ENCODE data around the gene FNDC3B.

FNDC3B gene

DNA sequence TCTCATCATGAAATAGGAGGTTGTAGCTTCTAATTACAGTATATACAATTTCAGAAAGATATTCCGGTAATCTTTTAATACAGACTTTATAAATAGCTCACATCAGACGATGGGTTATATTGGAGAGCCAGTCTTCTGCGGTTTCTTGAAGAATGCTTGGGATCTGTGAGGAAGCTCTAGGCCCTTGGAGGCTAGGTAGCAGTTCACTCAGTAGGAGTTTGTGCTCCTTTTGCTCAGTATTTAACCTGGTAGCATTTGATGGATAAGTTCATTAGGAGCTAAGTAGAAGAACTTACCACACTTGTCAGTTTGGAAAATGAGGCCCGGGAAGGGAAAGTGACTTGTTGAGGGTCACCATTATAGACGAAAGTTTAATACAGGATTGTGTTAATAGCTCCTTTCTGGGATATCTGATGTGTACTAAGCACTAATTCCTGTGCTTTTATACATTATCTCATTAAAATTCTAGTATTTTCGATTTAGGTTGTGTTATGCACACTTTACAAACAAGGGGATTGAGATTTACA lies 2.8 kb downstream of the FNDC3B start:
- TF ChIP-seq CREB1 (IDR thresholded peaks at IDR 0.05; ENCODE audit: low read depth) (no peak), YY1 (IDR thresholded peaks at IDR 0.05; ENCODE audit: low read depth) (no peak), ZBTB7A (IDR thresholded peaks at IDR 0.05; ENCODE audit: low read depth) (no peak), NFIC (IDR thresholded peaks at IDR 0.05) (no peak)
- TF ChIP-seq, protein P1, sequence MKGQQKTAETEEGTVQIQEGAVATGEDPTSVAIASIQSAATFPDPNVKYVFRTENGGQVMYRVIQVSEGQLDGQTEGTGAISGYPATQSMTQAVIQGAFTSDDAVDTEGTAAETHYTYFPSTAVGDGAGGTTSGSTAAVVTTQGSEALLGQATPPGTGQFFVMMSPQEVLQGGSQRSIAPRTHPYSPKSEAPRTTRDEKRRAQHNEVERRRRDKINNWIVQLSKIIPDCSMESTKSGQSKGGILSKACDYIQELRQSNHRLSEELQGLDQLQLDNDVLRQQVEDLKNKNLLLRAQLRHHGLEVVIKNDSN (IDR thresholded peaks at IDR 0.05): no peak

DNA sequence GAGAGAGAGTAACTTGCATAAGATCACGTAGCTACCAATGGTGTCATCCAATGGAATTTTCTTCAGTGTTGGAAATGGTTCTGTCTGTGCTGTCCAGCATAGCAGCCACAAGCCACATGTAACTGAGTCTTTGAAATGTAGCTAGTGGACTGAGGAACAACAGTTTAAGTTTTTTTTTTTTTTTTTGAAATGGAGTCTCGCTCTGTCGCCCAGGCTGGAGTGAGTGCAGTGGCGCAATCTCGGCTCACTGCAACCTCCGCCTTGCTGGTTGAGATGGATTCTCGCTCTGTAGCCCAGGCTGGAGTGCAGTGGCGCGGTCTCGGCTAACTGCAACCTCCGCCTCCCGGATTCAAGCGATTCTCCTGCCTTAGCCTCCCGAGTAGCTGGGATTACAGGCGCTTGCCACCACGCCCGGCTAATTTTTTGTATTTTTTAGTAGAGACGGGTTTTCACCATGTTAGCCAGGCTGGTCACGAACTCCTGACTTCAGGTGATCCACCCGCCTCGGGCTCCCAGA lies 3.3 kb downstream of the FNDC3B start:
- TF ChIP-seq, protein P2, sequence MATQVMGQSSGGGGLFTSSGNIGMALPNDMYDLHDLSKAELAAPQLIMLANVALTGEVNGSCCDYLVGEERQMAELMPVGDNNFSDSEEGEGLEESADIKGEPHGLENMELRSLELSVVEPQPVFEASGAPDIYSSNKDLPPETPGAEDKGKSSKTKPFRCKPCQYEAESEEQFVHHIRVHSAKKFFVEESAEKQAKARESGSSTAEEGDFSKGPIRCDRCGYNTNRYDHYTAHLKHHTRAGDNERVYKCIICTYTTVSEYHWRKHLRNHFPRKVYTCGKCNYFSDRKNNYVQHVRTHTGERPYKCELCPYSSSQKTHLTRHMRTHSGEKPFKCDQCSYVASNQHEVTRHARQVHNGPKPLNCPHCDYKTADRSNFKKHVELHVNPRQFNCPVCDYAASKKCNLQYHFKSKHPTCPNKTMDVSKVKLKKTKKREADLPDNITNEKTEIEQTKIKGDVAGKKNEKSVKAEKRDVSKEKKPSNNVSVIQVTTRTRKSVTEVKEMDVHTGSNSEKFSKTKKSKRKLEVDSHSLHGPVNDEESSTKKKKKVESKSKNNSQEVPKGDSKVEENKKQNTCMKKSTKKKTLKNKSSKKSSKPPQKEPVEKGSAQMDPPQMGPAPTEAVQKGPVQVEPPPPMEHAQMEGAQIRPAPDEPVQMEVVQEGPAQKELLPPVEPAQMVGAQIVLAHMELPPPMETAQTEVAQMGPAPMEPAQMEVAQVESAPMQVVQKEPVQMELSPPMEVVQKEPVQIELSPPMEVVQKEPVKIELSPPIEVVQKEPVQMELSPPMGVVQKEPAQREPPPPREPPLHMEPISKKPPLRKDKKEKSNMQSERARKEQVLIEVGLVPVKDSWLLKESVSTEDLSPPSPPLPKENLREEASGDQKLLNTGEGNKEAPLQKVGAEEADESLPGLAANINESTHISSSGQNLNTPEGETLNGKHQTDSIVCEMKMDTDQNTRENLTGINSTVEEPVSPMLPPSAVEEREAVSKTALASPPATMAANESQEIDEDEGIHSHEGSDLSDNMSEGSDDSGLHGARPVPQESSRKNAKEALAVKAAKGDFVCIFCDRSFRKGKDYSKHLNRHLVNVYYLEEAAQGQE (IDR thresholded peaks at IDR 0.05; ENCODE audit: low read depth): peak; percentile 38; the same call in 1 of the 2 replicates

DNA sequence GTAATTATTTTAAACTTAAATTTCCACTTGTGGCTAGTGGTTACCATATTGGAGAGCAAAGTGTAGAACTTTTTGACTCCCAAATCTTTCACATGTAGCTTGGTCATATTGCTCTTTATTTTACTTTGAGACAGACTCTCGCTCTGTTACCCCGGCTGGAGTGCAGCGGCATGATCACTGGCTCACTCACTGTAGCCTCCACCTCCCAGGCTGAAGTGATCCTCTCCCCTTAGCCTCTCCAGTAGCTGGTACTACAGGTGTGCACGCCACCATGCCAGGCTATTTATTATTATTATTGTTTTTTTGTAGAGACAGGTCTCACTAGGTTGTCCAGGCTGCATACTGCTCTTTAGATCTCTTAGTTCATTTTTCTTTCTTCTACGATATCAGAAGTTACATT lies 3.9 kb downstream of the FNDC3B start:
- TF ChIP-seq TEAD4 (IDR thresholded peaks at IDR 0.05) (no peak), FOXM1 (IDR thresholded peaks at IDR 0.05; ENCODE audit: borderline replicate concordance, low read depth) (no peak), EP300 (IDR thresholded peaks at IDR 0.05; ENCODE audit: borderline replicate concordance) (no peak), CEBPB (IDR thresholded peaks at IDR 0.05) (no peak), YY1 (IDR thresholded peaks at IDR 0.05; ENCODE audit: low read depth) (no peak), RAD21 (IDR thresholded peaks at IDR 0.05; ENCODE audit: low read depth) (no peak), CREB1 (IDR thresholded peaks at IDR 0.05; ENCODE audit: low read depth) (no peak), ZBTB7A (IDR thresholded peaks at IDR 0.05; ENCODE audit: low read depth) (no peak), TAF1 (IDR thresholded peaks at IDR 0.05; ENCODE audit: low read depth) (no peak), TCF12 (IDR thresholded peaks at IDR 0.05; ENCODE audit: low read depth) (no peak), EGR1 (IDR thresholded peaks at IDR 0.05) (no peak)
- TF ChIP-seq, protein P2 (IDR thresholded peaks at IDR 0.05; ENCODE audit: low read depth): no peak
- TF ChIP-seq, protein P3, sequence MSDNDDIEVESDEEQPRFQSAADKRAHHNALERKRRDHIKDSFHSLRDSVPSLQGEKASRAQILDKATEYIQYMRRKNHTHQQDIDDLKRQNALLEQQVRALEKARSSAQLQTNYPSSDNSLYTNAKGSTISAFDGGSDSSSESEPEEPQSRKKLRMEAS (IDR thresholded peaks at IDR 0.05): no peak
- TF ChIP-seq, protein P1 (IDR thresholded peaks at IDR 0.05): no peak

DNA sequence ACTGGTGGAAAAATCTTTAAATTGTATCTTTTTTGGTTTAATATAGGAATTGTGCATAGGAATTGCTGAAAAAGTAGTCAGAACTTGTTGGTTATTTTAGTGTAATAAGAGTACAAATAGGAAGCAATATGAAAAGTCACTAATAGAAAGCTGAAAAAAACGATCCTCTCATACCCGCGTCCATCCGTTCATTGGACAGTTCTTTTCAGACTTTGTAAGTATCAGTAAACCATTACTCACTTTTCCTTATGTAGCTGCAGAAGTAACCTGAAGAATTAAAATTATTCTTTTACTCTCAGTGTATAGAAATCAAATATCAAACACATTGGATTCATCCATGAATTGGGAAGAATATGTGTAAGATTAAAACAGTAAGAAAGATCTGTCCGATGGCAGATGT lies 4.4 kb downstream of the FNDC3B start:
- TF ChIP-seq TCF12 (IDR thresholded peaks at IDR 0.05; ENCODE audit: low read depth) (no peak), RAD21 (IDR thresholded peaks at IDR 0.05; ENCODE audit: low read depth) (no peak), EP300 (IDR thresholded peaks at IDR 0.05; ENCODE audit: borderline replicate concordance) (no peak), CEBPB (IDR thresholded peaks at IDR 0.05) (no peak), CREB1 (IDR thresholded peaks at IDR 0.05; ENCODE audit: low read depth) (no peak), TEAD4 (IDR thresholded peaks at IDR 0.05) (no peak), EGR1 (IDR thresholded peaks at IDR 0.05) (no peak), NFIC (IDR thresholded peaks at IDR 0.05) (no peak), YY1 (IDR thresholded peaks at IDR 0.05; ENCODE audit: low read depth) (no peak), ZBTB7A (IDR thresholded peaks at IDR 0.05; ENCODE audit: low read depth) (no peak), TAF1 (IDR thresholded peaks at IDR 0.05; ENCODE audit: low read depth) (no peak), FOXM1 (IDR thresholded peaks at IDR 0.05; ENCODE audit: borderline replicate concordance, low read depth) (no peak)
- TF ChIP-seq, protein P1 (IDR thresholded peaks at IDR 0.05): no peak
- TF ChIP-seq, protein P3 (IDR thresholded peaks at IDR 0.05): no peak
- TF ChIP-seq, protein P2 (IDR thresholded peaks at IDR 0.05; ENCODE audit: low read depth): no peak

Measured in Ishikawa (cell line).